Small intestine (tissue), 7 donors: ENCODE data around the gene LZTS2. TPM values are rescaled to one million over a fixed set of nuclear protein-coding genes. Genes with fewer than 3 reads are reported as not detected.

Source experiments
- DNase-seq, 2 donors: peaks; one replicate each; pipeline versions ENCODE4 v3.0.0 to v3.0.0-alpha.2; 2013
- FAIRE-seq: peaks from 2 replicates; lab custom pipeline; 2012; peaks lifted over from hg19 to GRCh38; lab: Jason Lieb, UNC
- H3K27ac ChIP-seq, 3 donors: one replicate each; pipeline ENCODE4 v1.5.1; 2013; ENCODE audit warnings: low read length in 2 of 3, mild to moderate bottlenecking in 2 of 3, control low read depth in 1 of 3, inconsistent platforms in 1 of 3, low read depth in 1 of 3, moderate library complexity in 1 of 3
- H3K27me3 ChIP-seq, 3 donors: one replicate each; pipeline ENCODE4 v1.6.1; 2013; ENCODE audit warnings: low read length in 3 of 3, inconsistent platforms in 1 of 3; ENCODE audit not compliant: control insufficient read depth in 3 of 3, insufficient read depth in 3 of 3
- H3K36me3 ChIP-seq, 3 donors: one replicate each; pipeline ENCODE4 v1.6.1; 2013; ENCODE audit warnings: low read length in 3 of 3, inconsistent platforms in 1 of 3, low read depth in 1 of 3, mild to moderate bottlenecking in 1 of 3, moderate library complexity in 1 of 3; ENCODE audit not compliant: control insufficient read depth in 3 of 3, insufficient read depth in 2 of 3
- H3K4me1 ChIP-seq, 3 donors: one replicate each; pipeline ENCODE4 v1.6.1; 2013; ENCODE audit warnings: low read length in 2 of 3, inconsistent platforms in 1 of 3, low read depth in 1 of 3, mild to moderate bottlenecking in 1 of 3, moderate library complexity in 1 of 3; ENCODE audit not compliant: control insufficient read depth in 3 of 3, insufficient read depth in 2 of 3
- H3K4me3 ChIP-seq, 3 donors: one replicate each; pipeline ENCODE4 v1.5.1; 2013; ENCODE audit warnings: low read length in 3 of 3, control low read depth in 1 of 3, inconsistent platforms in 1 of 3, low read depth in 1 of 3, mild to moderate bottlenecking in 1 of 3, moderate library complexity in 1 of 3
- H3K9me3 ChIP-seq, 2 donors: one replicate each; pipeline ENCODE4 v1.6.1; 2013; ENCODE audit warnings: low read depth in 1 of 2, low read length in 1 of 2; ENCODE audit not compliant: control insufficient read depth in 2 of 2, insufficient read depth in 1 of 2
- WGBS, 3 donors: extraction: QIAGEN DNeasy Blood & Tissue Kit; methylation state at CpG; one replicate each; pipeline ENCODE4 v1.1.7; 2013; 5-methylcytosine and 5-hydroxymethylcytosine counted together
- polyA plus RNA-seq, 4 donors: library from polyadenylated mRNA; stranded (reverse) in 3 of 4; unstranded in 1 of 4; fragments of 200-250 nt in 3 of 4; fragments of 120-200 nt in 1 of 4; gene quantifications; one replicate each; pipeline versions ENCODE4 v1.2.1 to v1.2.3, GENCODE V29; 2013
- donor health status: healthy with polysubstance abuse.
- donor health status: control.
- donor health status: control.
- donor health status: Bipolar disorder and iron deficiency.
- donor health status: healthy.

LZTS2 gene
- polyA plus RNA-seq, 4 donors: 13.6 to 59.6 (median 29.0) TPM

GRCh38 chr10:101003639-101004206, 4.1 kb downstream of the LZTS2 start:
- H3K27ac ChIP-seq: no peak overlapping the region
- DNase-seq (no peak), FAIRE-seq (no peak)
- H3K4me3 ChIP-seq: no peak overlapping the region
- 93 to 96% (median 93%) methylated on average over 17 to 18 of the region's 18 CpGs for WGBS, 3 donors
- H3K27me3 ChIP-seq: no peaks in the 10 kb centered on the region
- H3K36me3 ChIP-seq: peaks cover 5 to 68% (median 6%) of the 10 kb centered on the region in 3 donors
- peaks cover 0 to 39% (median 0%) of the 10 kb centered on the region in 3 donors for H3K4me1 ChIP-seq
- H3K9me3 ChIP-seq: no peaks in the 10 kb centered on the region

- no peak for FAIRE-seq
- H3K27me3 ChIP-seq: no peaks in the 10 kb centered on the region
- no peak overlapping the region for H3K4me3 ChIP-seq
- peaks cover 5 to 73% (median 6%) of the 10 kb centered on the region in 3 donors for H3K36me3 ChIP-seq
- no peak for DNase-seq
- no peak overlapping the region for H3K27ac ChIP-seq
- 88 to 96% (median 91%) methylated on average over 21 to 23 of the region's 23 CpGs for WGBS, 3 donors
- peaks cover 0 to 43% (median 0%) of the 10 kb centered on the region in 3 donors for H3K4me1 ChIP-seq
- no peaks in the 10 kb centered on the region for H3K9me3 ChIP-seq
Observed at GRCh38 chr10:101005361-101005760, 5.8 kb downstream of the LZTS2 start.

- FAIRE-seq: no peak
- no peak for DNase-seq
- peak overlapping the region in 1 of 3 donors; percentile 55 for H3K27ac ChIP-seq
- 89 to 96% (median 91%) methylated on average over 4 of the region's 4 CpGs for WGBS, 3 donors
- H3K27me3 ChIP-seq: no peaks in the 10 kb centered on the region
- H3K36me3 ChIP-seq: peaks cover 5 to 73% (median 6%) of the 10 kb centered on the region in 3 donors
- peaks cover 0 to 38% (median 0%) of the 10 kb centered on the region in 3 donors for H3K4me1 ChIP-seq
- H3K4me3 ChIP-seq: no peak overlapping the region
- H3K9me3 ChIP-seq: no peaks in the 10 kb centered on the region
Observed at GRCh38 chr10:101005869-101006567, 6.4 kb downstream of the LZTS2 start.

GRCh38 chr10:101006593-101007098, 7.0 kb downstream of the LZTS2 start:
- WGBS, 3 donors: 74 to 83% (median 77%) methylated on average over 31 to 33 of the region's 33 CpGs
- H3K9me3 ChIP-seq: no peaks in the 10 kb centered on the region
- no peaks in the 10 kb centered on the region for H3K27me3 ChIP-seq
- FAIRE-seq (no peak), DNase-seq (peak in 1 of 2 donors; percentile 29)
- H3K4me1 ChIP-seq: peaks cover 0 to 34% (median 0%) of the 10 kb centered on the region in 3 donors
- H3K27ac ChIP-seq: peak overlapping the region in 2 of 3 donors; percentile 37 to 55
- no peak overlapping the region for H3K4me3 ChIP-seq
- peaks cover 5 to 70% (median 6%) of the 10 kb centered on the region in 3 donors for H3K36me3 ChIP-seq

GRCh38 chr10:101007099-101007711, 7.6 kb downstream of the LZTS2 start:
- Histone ChIP-seq H3K9me3 (no peaks in the 10 kb centered on the region), H3K4me1 (peaks cover 0 to 31% (median 0%) of the 10 kb centered on the region in 3 donors), H3K27ac (peak overlapping the region in 2 of 3 donors; percentile 37 to 55), H3K4me3 (no peak overlapping the region), H3K27me3 (no peaks in the 10 kb centered on the region), H3K36me3 (peaks cover 5 to 65% (median 6%) of the 10 kb centered on the region in 3 donors)
- 47 to 63% (median 59%) methylated on average over 10 to 11 of the region's 11 CpGs for WGBS, 3 donors
- DNase-seq (peak in 1 of 2 donors; percentile 44), FAIRE-seq (no peak)

GRCh38 chr10:101007915-101008822, 8.6 kb downstream of the LZTS2 start:
- Histone ChIP-seq H3K27me3 (no peaks in the 10 kb centered on the region), H3K4me1 (peaks cover 0 to 38% (median 0%) of the 10 kb centered on the region in 3 donors), H3K27ac (peak overlapping the region in 2 of 3 donors; percentile 2 to 5), H3K36me3 (peaks cover 3 to 56% (median 5%) of the 10 kb centered on the region in 3 donors), H3K9me3 (no peaks in the 10 kb centered on the region), H3K4me3 (no peak overlapping the region)
- 59 to 72% (median 69%) methylated on average over 13 of the region's 13 CpGs for WGBS, 3 donors
- DNase-seq (no peak), FAIRE-seq (no peak)

- WGBS, 3 donors: 50 to 71% (median 60%) methylated on average over 6 of the region's 6 CpGs
- DNase-seq: peak in 1 of 2 donors; percentile 41
- no peak overlapping the region for H3K4me3 ChIP-seq
- FAIRE-seq: no peak
- H3K36me3 ChIP-seq: peaks cover 0 to 48% (median 5%) of the 10 kb centered on the region in 3 donors
- peaks cover 0 to 43% (median 0%) of the 10 kb centered on the region in 3 donors for H3K4me1 ChIP-seq
- H3K27ac ChIP-seq: no peak overlapping the region
- H3K27me3 ChIP-seq: no peaks in the 10 kb centered on the region
- H3K9me3 ChIP-seq: no peaks in the 10 kb centered on the region
Observed at GRCh38 chr10:101008823-101009423, 9.3 kb downstream of the LZTS2 start.
